ENCODE results near the gene CLCN4.

The CLCN4 gene

DNA sequence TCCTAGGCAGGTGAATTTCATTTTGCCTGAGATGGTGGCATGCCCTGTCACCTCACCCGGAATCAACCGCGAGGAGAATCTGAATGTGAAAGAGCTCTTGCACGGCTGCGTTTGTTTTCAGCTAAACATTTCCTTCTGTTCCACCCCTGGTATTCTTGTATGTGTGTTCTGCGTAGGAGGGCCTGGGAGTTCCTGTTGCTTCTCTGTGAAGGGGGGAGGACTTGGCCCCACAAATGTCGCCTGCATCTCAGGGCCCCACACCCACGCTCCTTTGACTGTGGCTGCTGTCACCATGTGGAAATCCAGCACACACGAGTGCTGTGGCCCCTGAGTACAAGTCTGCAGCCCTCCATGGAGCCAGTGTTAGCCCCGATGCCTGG lies 45.8 kb upstream of the CLCN4 start:
- H3K27me3 ChIP-seq (ENCODE audit: insufficient read depth, poor library complexity, severe bottlenecking), result no peaks in the 10 kb centered on the region
- H3K4me1 ChIP-seq (ENCODE audit: insufficient read depth, poor library complexity, severe bottlenecking), result no peaks in the 10 kb centered on the region
- H3K27ac ChIP-seq (ENCODE audit: poor library complexity, severe bottlenecking), result no peak overlapping the region
- TF ChIP-seq, protein P1, sequence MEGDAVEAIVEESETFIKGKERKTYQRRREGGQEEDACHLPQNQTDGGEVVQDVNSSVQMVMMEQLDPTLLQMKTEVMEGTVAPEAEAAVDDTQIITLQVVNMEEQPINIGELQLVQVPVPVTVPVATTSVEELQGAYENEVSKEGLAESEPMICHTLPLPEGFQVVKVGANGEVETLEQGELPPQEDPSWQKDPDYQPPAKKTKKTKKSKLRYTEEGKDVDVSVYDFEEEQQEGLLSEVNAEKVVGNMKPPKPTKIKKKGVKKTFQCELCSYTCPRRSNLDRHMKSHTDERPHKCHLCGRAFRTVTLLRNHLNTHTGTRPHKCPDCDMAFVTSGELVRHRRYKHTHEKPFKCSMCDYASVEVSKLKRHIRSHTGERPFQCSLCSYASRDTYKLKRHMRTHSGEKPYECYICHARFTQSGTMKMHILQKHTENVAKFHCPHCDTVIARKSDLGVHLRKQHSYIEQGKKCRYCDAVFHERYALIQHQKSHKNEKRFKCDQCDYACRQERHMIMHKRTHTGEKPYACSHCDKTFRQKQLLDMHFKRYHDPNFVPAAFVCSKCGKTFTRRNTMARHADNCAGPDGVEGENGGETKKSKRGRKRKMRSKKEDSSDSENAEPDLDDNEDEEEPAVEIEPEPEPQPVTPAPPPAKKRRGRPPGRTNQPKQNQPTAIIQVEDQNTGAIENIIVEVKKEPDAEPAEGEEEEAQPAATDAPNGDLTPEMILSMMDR (IDR thresholded peaks at IDR 0.05; ENCODE audit: poor library complexity, severe bottlenecking), result no peak
- H3K9me3 ChIP-seq (ENCODE audit: severe bottlenecking), result no peaks in the 10 kb centered on the region
- H3K36me3 ChIP-seq (ENCODE audit: low read depth), result no peaks in the 10 kb centered on the region
- DNase-seq (ENCODE audit: low spot score) (no peak), ATAC-seq (ENCODE audit: low read depth) (no peak)
- no peak overlapping the region for H3K4me3 ChIP-seq (ENCODE audit: severe bottlenecking)

DNA sequence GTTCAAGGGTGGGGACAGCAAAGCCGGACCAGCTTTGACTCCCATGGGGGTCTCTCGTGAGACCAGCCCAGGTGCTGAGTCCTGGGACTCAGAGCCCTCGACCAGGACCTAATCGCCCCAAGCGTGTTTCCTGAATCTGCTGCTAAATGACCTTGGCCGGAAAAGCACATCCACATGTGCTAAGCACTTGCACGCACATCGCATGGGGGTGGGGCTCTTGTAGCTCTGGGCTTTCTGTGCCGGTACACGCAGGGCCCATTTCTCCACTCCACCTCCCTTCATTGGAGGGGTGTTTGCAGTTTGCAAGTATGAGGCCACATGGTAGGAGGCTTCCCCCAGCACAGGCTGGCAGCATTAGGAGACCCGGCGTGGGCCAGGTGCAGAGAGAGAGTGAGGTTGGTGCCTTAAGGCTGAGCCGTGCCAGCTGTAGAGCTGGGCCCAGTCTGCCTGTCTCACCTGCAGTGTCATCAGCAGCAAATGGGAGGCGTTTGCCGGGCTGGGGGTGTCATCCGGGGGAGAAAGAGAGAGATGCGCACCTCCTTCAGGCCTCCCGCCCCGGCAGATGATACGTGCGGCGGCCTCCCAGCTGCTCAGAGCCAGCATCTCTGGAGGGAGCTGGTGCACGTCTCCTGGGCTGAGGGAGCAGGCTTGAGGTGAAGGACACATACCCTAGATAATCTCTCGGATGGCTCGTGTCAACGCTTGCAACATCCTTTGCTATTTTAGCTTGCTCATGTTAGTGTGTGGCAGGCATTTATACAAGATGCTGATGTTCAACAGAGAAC lies 45.2 kb upstream of the CLCN4 start:
- ATAC-seq (ENCODE audit: low read depth), result no peak
- TF ChIP-seq, protein P1 (IDR thresholded peaks at IDR 0.05; ENCODE audit: poor library complexity, severe bottlenecking), result no peak
- Histone ChIP-seq H3K27me3 (ENCODE audit: insufficient read depth, poor library complexity, severe bottlenecking) (no peaks in the 10 kb centered on the region), H3K36me3 (ENCODE audit: low read depth) (no peaks in the 10 kb centered on the region), H3K9me3 (ENCODE audit: severe bottlenecking) (no peaks in the 10 kb centered on the region), H3K27ac (ENCODE audit: poor library complexity, severe bottlenecking) (no peak overlapping the region), H3K4me3 (ENCODE audit: severe bottlenecking) (no peak overlapping the region), H3K4me1 (ENCODE audit: insufficient read depth, poor library complexity, severe bottlenecking) (no peaks in the 10 kb centered on the region)
- DNase-seq (ENCODE audit: low spot score), result no peak

DNA sequence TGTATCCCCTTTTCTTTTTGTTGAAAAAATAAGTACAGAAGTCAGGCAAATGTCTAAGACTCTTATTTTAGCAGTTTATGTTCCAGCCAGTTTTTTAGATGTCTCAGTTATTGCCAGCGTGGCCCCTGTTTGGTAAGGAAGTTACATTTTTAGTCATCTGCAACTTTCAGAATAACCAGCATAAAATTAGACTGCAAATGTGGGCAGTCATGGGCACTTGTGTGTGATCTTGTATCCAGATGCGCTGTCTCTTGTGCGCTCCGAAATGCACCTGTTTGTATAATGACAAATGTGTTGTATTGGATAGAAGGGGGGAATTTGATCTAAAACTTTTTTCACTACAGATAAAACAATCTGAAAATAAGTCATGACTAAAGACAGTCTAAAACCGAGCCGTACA lies 44.3 kb upstream of the CLCN4 start:
- Histone ChIP-seq H3K4me3 (ENCODE audit: severe bottlenecking) (no peak overlapping the region), H3K9me3 (ENCODE audit: severe bottlenecking) (no peaks in the 10 kb centered on the region), H3K4me1 (ENCODE audit: insufficient read depth, poor library complexity, severe bottlenecking) (no peaks in the 10 kb centered on the region), H3K27ac (ENCODE audit: poor library complexity, severe bottlenecking) (no peak overlapping the region), H3K36me3 (ENCODE audit: low read depth) (no peaks in the 10 kb centered on the region), H3K27me3 (ENCODE audit: insufficient read depth, poor library complexity, severe bottlenecking) (no peaks in the 10 kb centered on the region)
- TF ChIP-seq, protein P1 (IDR thresholded peaks at IDR 0.05; ENCODE audit: poor library complexity, severe bottlenecking), result no peak
- no peak for DNase-seq (ENCODE audit: low spot score)
- no peak for ATAC-seq (ENCODE audit: low read depth)

DNA sequence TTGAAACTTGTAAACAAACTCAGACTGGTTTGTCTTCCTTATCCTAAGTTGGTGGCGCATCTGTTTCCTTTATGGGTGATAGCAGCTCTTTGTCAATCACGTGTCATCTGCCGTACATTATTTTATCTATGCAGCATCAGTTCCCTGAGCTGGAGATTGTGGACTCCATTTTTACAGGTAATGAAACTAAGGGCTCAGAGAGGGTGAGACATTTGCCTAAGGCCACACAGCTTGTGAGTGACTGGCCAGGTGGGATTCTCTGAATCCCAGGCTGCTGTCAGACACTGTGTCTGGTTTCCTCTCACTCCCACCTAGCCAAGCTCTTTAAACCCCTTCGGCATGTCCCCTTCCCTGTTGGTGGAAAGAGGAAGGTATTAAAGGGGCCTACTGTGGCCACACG lies 41.7 kb upstream of the CLCN4 start:
- Histone ChIP-seq H3K4me3 (ENCODE audit: severe bottlenecking) (no peak overlapping the region), H3K36me3 (ENCODE audit: low read depth) (peaks cover 9% of the 10 kb centered on the region; the same call in 1 of the 2 replicates), H3K27ac (ENCODE audit: poor library complexity, severe bottlenecking) (no peak overlapping the region), H3K9me3 (ENCODE audit: severe bottlenecking) (no peaks in the 10 kb centered on the region), H3K27me3 (ENCODE audit: insufficient read depth, poor library complexity, severe bottlenecking) (no peaks in the 10 kb centered on the region), H3K4me1 (ENCODE audit: insufficient read depth, poor library complexity, severe bottlenecking) (no peaks in the 10 kb centered on the region)
- no peak for ATAC-seq (ENCODE audit: low read depth)
- TF ChIP-seq, protein P1 (IDR thresholded peaks at IDR 0.05; ENCODE audit: poor library complexity, severe bottlenecking), result no peak
- DNase-seq (ENCODE audit: low spot score), result no peak

DNA sequence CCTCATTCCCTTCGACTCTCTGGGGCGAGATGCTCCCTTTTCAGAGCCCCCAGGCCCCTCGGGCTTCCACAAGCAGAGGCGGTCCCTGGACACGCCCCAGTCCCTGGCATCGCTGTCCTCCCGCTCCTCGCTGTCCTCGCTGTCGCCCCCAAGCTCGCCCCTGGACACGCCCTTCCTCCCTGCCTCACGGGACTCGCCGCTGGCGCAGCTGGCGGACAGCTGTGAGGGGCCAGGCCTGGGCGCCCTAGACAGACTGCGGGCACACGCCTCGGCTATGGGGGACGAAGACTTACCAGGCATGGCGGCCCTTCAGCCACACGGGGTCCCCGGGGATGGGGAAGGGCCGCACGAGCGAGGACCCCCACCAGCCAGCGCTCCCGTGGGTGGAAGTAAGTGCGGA lies 39.5 kb upstream of the CLCN4 start:
- DNase-seq (ENCODE audit: low spot score) (no peak), ATAC-seq (ENCODE audit: low read depth) (no peak)
- H3K9me3 ChIP-seq (ENCODE audit: severe bottlenecking), result no peaks in the 10 kb centered on the region
- peaks cover 9% of the 10 kb centered on the region; the same call in 1 of the 2 replicates for H3K36me3 ChIP-seq (ENCODE audit: low read depth)
- no peak overlapping the region for H3K4me3 ChIP-seq (ENCODE audit: severe bottlenecking)
- H3K27ac ChIP-seq (ENCODE audit: poor library complexity, severe bottlenecking), result no peak overlapping the region
- no peaks in the 10 kb centered on the region for H3K4me1 ChIP-seq (ENCODE audit: insufficient read depth, poor library complexity, severe bottlenecking)
- H3K27me3 ChIP-seq (ENCODE audit: insufficient read depth, poor library complexity, severe bottlenecking), result no peaks in the 10 kb centered on the region
- TF ChIP-seq, protein P1 (IDR thresholded peaks at IDR 0.05; ENCODE audit: poor library complexity, severe bottlenecking), result no peak

Data from RWPE2 (cell line).